MCF 10A (cell line): Measurements from ENCODE around the gene PMF1. TPM values are rescaled to one million over a fixed set of nuclear protein-coding genes. Genes with fewer than 3 reads are reported as not detected.
"Not testable (repeated sequence)": the region's sequence is repeated elsewhere in the genome, so short reads cannot be mapped to it uniquely, and the experiment has no call there.

Source experiments
- BruUV-seq: library from RNA; stranded (reverse); fragments of 400-500 nt; replicated peaks from 2 replicates; lab custom pipeline; 2021; lab: Mats Ljungman, UMichigan
- CTCF ChIA-PET: fragments of 300-600 bp; sonication (Branson Sonifier 250); formaldehyde crosslinking; extraction: SDS; loops from one replicate; lab custom pipeline; 2021; ENCODE audit warnings: antibody characterized with exemption, inconsistent platforms; lab: Yijun Ruan, JAX
- POLR2A ChIA-PET: fragments of 300-600, 350-650 bp; sonication (Branson Sonifier 250); formaldehyde crosslinking; extraction: SDS; loops from one replicate; lab custom pipeline; 2020; ENCODE audit warnings: antibody characterized with exemption, inconsistent platforms; lab: Yijun Ruan, JAX
- DNase-seq: peaks from one replicate; pipeline ENCODE4 v3.0.0-alpha.2; 2018; ENCODE audit not compliant: unreplicated experiment
- H3K27ac Mint-ChIP-seq: one replicate; pipeline ENCODE4 v1.8.0; 2022; ENCODE audit warnings: mild to moderate bottlenecking, low read depth, mixed read lengths; ENCODE audit not compliant: unreplicated experiment
- H3K27me3 Mint-ChIP-seq: one replicate; pipeline ENCODE4 v1.8.0; 2022; ENCODE audit warnings: mixed read lengths; ENCODE audit not compliant: insufficient read depth, unreplicated experiment
- H3K36me3 Mint-ChIP-seq: one replicate; pipeline ENCODE4 v1.8.0; 2022; ENCODE audit warnings: mild to moderate bottlenecking, moderate library complexity, mixed read lengths; ENCODE audit not compliant: insufficient read depth, unreplicated experiment
- H3K4me1 Mint-ChIP-seq: one replicate; pipeline ENCODE4 v1.8.0; 2022; ENCODE audit warnings: mixed read lengths; ENCODE audit not compliant: insufficient read depth, unreplicated experiment
- H3K4me3 Mint-ChIP-seq: one replicate; pipeline ENCODE4 v1.8.0; 2022; ENCODE audit warnings: mild to moderate bottlenecking, moderate library complexity, mixed read lengths; ENCODE audit not compliant: unreplicated experiment
- H3K9me3 Mint-ChIP-seq: one replicate; pipeline ENCODE4 v1.8.0; 2022; ENCODE audit warnings: mixed read lengths; ENCODE audit not compliant: unreplicated experiment
- CTCF ChIP-seq: fragments of 200-600 bp; IDR thresholded peaks from one replicate; pipeline ENCODE4 v1.8.0; 2022; ENCODE audit warnings: antibody characterized with exemption, mild to moderate bottlenecking; ENCODE audit not compliant: unreplicated experiment
- intact Hi-C: fragments of 100-400 bp; cut with micrococcal nuclease; formaldehyde crosslinking; loops from 2 replicates; pipeline ENCODE4 v1.14.1; 2022
- total RNA-seq: library from RNA; stranded (reverse); gene quantifications from 2 replicates; pipeline ENCODE4 v1.2.3, GENCODE V29; 2022

Gene PMF1
- total RNA-seq, 1 experiment from 2014 or later: 77.7 TPM

- Mint-ChIP-seq H3K9me3 (no peaks in the 10 kb centered on the region), H3K27me3 (peaks cover 9% of the 10 kb centered on the region), H3K4me3 (no peak overlapping the region), H3K4me1 (no peaks in the 10 kb centered on the region), H3K27ac (no peak overlapping the region), H3K36me3 (peaks cover 5% of the 10 kb centered on the region)
- no peak for DNase-seq
- ChIA-PET CTCF (interaction anchor here (0.5 to 1.2 kb wide), 6 partner anchors 14 to 88 kb away, joined by 3 to 5 read pairs (median 4); no protein-coding TSS in a partner anchor), POLR2A (interaction anchor here (0.7 to 1.3 kb wide), 2 partner anchors 15 to 248 kb away, joined by 3 read pairs; partner anchors contain the start of gene SLC25A44)
- no TSS peak for BruUV-seq
- no peak for TF ChIP-seq CTCF
- intact Hi-C loops: no loop called here
Measured at GRCh38 chr1:156177919-156178654, 34.7 kb upstream of the PMF1 start.

GRCh38 chr1:156180471-156180870 lies 32.3 kb upstream of the PMF1 start:
- no peaks in the 10 kb centered on the region for H3K4me1 Mint-ChIP-seq
- H3K9me3 Mint-ChIP-seq: no peaks in the 10 kb centered on the region
- ChIA-PET CTCF (interaction anchor here (0.6 to 1.0 kb wide), 4 partner anchors 13 to 469 kb away, joined by 3 to 5 read pairs (median 4); partner anchors contain the start of genes SLC25A44 and TMEM79), POLR2A (interaction anchor here (0.6 kb wide), 1 partner anchor 15 kb away, joined by 3 read pairs; no protein-coding TSS in a partner anchor)
- no peak overlapping the region for H3K27ac Mint-ChIP-seq
- H3K36me3 Mint-ChIP-seq: no peaks in the 10 kb centered on the region
- DNase-seq: no peak
- no peak for TF ChIP-seq CTCF
- intact Hi-C loops: no loop called here
- no peak overlapping the region for H3K4me3 Mint-ChIP-seq
- no peaks in the 10 kb centered on the region for H3K27me3 Mint-ChIP-seq
- no TSS peak for BruUV-seq

GRCh38 chr1:156181391-156181924 lies 31.3 kb upstream of the PMF1 start:
- not testable (repeated sequence) for H3K4me1 Mint-ChIP-seq, BruUV-seq

GRCh38 chr1:156182010-156182779 lies 30.6 kb upstream of the PMF1 start:
- H3K4me1 Mint-ChIP-seq, H3K36me3 Mint-ChIP-seq, CTCF ChIA-PET, H3K27ac Mint-ChIP-seq, intact Hi-C loops, BruUV-seq, H3K27me3 Mint-ChIP-seq, POLR2A ChIA-PET, H3K9me3 Mint-ChIP-seq, H3K4me3 Mint-ChIP-seq, DNase-seq: not testable (repeated sequence)

More at GRCh38 chr1:156181391-156181924, 31.3 kb upstream of the PMF1 start:
- H3K27ac Mint-ChIP-seq, H3K9me3 Mint-ChIP-seq, H3K27me3 Mint-ChIP-seq, H3K4me3 Mint-ChIP-seq, intact Hi-C loops, POLR2A ChIA-PET, H3K36me3 Mint-ChIP-seq, DNase-seq: not testable (repeated sequence)
- CTCF ChIA-PET: interaction anchor here (0.6 kb wide), 1 partner anchor 56 kb away, joined by 5 read pairs; no protein-coding TSS in a partner anchor

- ChIA-PET CTCF (interaction anchor here (1.3 to 1.4 kb wide), 2 partner anchors 90 to 95 kb away, joined by 5 to 8 read pairs; no protein-coding TSS in a partner anchor), POLR2A (interaction anchor here (0.6 kb wide), 1 partner anchor 53 kb away, joined by 3 read pairs; no protein-coding TSS in a partner anchor)
- H3K27ac Mint-ChIP-seq, BruUV-seq, H3K27me3 Mint-ChIP-seq, H3K36me3 Mint-ChIP-seq, intact Hi-C loops, H3K4me1 Mint-ChIP-seq, H3K4me3 Mint-ChIP-seq, H3K9me3 Mint-ChIP-seq, DNase-seq: not testable (repeated sequence)
Measured at GRCh38 chr1:156186347-156187177, 26.2 kb upstream of the PMF1 start.

GRCh38 chr1:156190265-156190664 lies 22.5 kb upstream of the PMF1 start:
- ChIA-PET POLR2A (interaction anchor here (0.6 to 8.8 kb wide), 5 partner anchors 15 to 189 kb away, joined by 3 to 131 read pairs (median 3); partner anchors contain the start of gene PMF1), CTCF (interaction anchor here (0.6 to 1.2 kb wide), 5 partner anchors 16 to 668 kb away, joined by 3 to 4 read pairs (median 3); no protein-coding TSS in a partner anchor)
- H3K36me3 Mint-ChIP-seq, intact Hi-C loops, H3K4me1 Mint-ChIP-seq, H3K9me3 Mint-ChIP-seq, H3K27ac Mint-ChIP-seq, H3K27me3 Mint-ChIP-seq, H3K4me3 Mint-ChIP-seq, BruUV-seq, DNase-seq: not testable (repeated sequence)
